IPS-15b (cell line): ENCODE data around the gene FAM53A.
"Not testable (repeated sequence)": the region's sequence is repeated elsewhere in the genome, so short reads cannot be mapped to it uniquely, and the experiment has no call there.

ENCODE experiments used
- H3K27me3 ChIP-seq: one replicate; pipeline ENCODE4 v1.6.1; 2013; ENCODE audit warnings: low read length; ENCODE audit not compliant: control insufficient read depth, insufficient read depth
- H3K36me3 ChIP-seq: one replicate; pipeline ENCODE4 v1.6.1; 2013; ENCODE audit warnings: low read length; ENCODE audit not compliant: control insufficient read depth, insufficient read depth
- H3K4me1 ChIP-seq: one replicate; pipeline ENCODE4 v1.6.1; 2013; ENCODE audit warnings: mild to moderate bottlenecking, low read length; ENCODE audit not compliant: control insufficient read depth, insufficient read depth
- H3K4me3 ChIP-seq: one replicate; pipeline ENCODE4 v1.5.1; 2013; ENCODE audit warnings: low read depth, low read length
- H3K9ac ChIP-seq: one replicate; pipeline ENCODE4 v1.6.1; 2013; ENCODE audit warnings: low read depth, mild to moderate bottlenecking, low read length
- H3K9me3 ChIP-seq: one replicate; pipeline ENCODE4 v1.6.1; 2013; ENCODE audit warnings: mild to moderate bottlenecking, low read length; ENCODE audit not compliant: control insufficient read depth, insufficient read depth

The FAM53A gene

DNA sequence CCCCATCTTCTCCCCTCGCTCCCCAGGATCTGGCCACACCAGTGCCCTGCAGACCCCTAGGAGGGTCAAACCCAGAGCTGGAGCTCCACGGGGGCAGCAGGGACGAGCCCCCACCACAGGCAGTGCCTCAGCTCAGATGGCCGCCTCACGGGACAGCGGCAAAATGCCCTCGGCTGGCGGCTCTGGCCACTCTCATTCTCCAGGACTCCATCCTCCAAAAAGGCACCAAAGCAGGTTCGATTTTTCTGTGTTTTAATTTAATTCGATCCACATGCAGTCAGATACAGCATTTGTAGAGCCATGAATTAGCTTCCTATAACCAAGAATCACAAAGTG, 8.3 kb downstream of the FAM53A start:
- Histone ChIP-seq H3K9me3 (no peaks in the 10 kb centered on the region), H3K4me1 (no peaks in the 10 kb centered on the region), H3K4me3 (no peak overlapping the region), H3K36me3 (no peaks in the 10 kb centered on the region), H3K9ac (no peak overlapping the region), H3K27me3 (no peaks in the 10 kb centered on the region)

DNA sequence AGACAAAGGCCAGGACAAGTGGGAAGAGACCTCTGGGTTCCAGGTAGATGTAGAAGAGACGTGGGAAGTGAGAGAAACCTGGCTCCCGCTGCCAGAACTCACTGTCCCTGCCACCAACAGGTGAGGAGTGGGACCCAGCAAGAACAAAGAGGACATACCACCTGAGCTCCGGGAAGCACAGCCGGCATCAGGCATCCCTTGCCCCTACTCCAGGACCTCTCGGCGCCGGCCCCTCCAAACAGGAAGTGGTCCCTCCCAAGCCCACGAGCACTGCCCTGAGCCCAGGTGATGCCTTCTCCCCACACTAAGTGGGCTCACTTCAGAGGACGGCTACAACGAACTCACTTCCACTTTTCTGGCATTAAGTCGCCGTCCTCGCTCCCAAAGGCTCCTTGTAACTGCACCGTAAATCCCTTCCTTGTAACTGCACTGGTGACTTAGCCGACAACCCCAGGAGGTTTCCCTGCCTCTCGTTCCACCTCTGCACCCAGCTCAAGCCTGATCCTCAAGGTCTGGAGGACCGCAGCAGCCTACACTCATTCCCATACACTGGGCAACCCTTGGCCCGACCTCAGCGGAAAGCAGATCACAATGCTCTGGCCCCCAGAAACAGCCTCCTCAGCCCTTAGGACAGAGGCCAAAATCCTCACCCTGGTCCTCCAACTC, 8.8 kb downstream of the FAM53A start:
- no peaks in the 10 kb centered on the region for H3K27me3 ChIP-seq
- no peaks in the 10 kb centered on the region for H3K4me1 ChIP-seq
- no peak overlapping the region for H3K4me3 ChIP-seq
- no peaks in the 10 kb centered on the region for H3K9me3 ChIP-seq
- no peaks in the 10 kb centered on the region for H3K36me3 ChIP-seq
- no peak overlapping the region for H3K9ac ChIP-seq

- Histone ChIP-seq H3K9ac (no peak overlapping the region), H3K9me3 (no peaks in the 10 kb centered on the region), H3K36me3 (no peaks in the 10 kb centered on the region), H3K4me1 (no peaks in the 10 kb centered on the region), H3K27me3 (no peaks in the 10 kb centered on the region), H3K4me3 (no peak overlapping the region)
Observed at GRCh38 chr4:1674682-1675081, 9.4 kb downstream of the FAM53A start.

- Histone ChIP-seq H3K9me3 (no peaks in the 10 kb centered on the region), H3K36me3 (no peaks in the 10 kb centered on the region), H3K4me1 (no peaks in the 10 kb centered on the region), H3K4me3 (no peak overlapping the region), H3K9ac (no peak overlapping the region), H3K27me3 (no peaks in the 10 kb centered on the region)
Observed at GRCh38 chr4:1673671-1674070, 10.4 kb downstream of the FAM53A start.

DNA sequence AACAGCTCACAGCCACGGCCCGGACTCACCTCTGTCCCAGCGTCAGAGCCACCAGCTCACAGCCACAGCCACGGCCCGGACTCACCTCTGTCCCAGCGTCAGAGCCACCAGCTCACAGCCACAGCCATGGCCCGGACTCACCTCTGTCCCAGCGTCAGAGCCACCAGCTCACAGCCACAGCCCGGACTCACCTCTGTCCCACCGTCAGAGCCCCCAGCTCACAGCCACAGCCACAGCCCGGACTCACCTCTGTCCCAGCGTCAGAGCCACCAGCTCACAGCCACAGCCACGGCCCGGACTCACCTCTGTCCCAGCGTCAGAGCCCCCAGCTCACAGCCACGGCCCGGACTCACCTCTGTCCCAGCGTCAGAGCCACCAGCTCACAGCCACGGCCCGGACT, 13.1 kb downstream of the FAM53A start:
- not testable (repeated sequence) for H3K4me1 ChIP-seq, H3K9ac ChIP-seq, H3K9me3 ChIP-seq, H3K4me3 ChIP-seq, H3K27me3 ChIP-seq, H3K36me3 ChIP-seq

DNA sequence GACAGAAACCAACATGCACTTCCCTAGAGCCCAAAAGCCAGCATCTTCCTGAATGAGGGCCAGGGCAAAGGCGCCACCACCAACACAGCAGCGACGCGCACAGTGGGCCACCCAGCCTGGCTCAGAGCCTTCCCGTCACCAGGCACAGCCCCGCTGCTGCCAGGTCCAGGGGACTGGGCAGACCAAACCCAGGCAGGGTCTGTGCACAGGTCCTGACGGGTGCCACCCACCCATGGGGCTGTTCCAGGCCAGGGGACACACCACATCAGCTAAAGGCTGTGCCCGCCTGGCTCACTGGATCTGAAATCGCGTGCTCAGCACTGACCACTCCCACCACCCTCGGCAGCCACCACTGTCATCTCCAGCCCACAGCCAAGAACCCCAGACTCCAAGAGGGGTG, 13.8 kb downstream of the FAM53A start:
- Histone ChIP-seq H3K9ac (no peak overlapping the region), H3K4me1 (no peaks in the 10 kb centered on the region), H3K4me3 (no peak overlapping the region), H3K9me3 (no peaks in the 10 kb centered on the region), H3K27me3 (no peaks in the 10 kb centered on the region), H3K36me3 (no peaks in the 10 kb centered on the region)

DNA sequence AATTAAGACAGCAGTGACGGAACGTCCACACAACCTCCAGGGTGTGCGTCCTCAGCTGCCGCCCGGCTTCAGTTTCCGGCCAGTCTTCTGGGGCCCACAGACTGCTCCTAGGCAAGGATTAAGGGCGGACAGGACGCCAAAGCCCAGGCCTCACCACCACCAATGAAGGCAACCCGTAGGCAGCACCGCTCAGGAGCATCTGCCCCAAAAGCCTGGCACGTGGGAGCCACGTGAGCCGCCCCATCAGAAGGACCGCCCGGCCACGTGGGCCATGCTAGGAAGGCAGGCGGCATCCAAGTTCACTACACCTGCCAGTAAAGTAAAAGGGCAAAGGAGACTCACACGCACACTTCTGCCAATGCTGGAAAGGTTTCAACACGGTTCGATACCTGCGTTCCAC, 14.3 kb downstream of the FAM53A start:
- H3K4me1 ChIP-seq, result no peaks in the 10 kb centered on the region
- H3K4me3 ChIP-seq, result no peak overlapping the region
- no peaks in the 10 kb centered on the region for H3K27me3 ChIP-seq
- no peaks in the 10 kb centered on the region for H3K36me3 ChIP-seq
- no peaks in the 10 kb centered on the region for H3K9me3 ChIP-seq
- H3K9ac ChIP-seq, result no peak overlapping the region

DNA sequence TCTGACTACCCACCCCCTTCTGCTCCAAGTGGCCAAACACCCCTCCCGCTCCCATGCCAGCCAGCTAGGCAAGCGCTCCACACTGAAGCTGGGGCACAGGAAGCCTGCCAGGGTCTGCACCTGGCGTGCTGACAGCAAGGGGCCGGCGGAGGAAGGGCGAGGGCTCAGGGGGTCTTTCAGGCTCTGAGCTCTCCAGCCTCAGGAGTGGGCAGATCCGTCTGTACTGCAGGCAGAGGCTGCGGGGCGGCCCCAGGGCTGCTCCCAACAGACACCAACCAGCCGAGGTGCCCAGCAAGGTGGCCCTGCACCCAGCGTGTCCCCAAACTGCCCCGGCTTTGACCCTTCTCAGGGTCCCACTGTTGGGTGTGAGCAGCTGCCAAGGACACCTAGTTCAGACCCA, 14.8 kb downstream of the FAM53A start:
- no peak overlapping the region for H3K9ac ChIP-seq
- no peaks in the 10 kb centered on the region for H3K27me3 ChIP-seq
- no peaks in the 10 kb centered on the region for H3K4me1 ChIP-seq
- no peaks in the 10 kb centered on the region for H3K9me3 ChIP-seq
- H3K36me3 ChIP-seq, result no peaks in the 10 kb centered on the region
- no peak overlapping the region for H3K4me3 ChIP-seq

DNA sequence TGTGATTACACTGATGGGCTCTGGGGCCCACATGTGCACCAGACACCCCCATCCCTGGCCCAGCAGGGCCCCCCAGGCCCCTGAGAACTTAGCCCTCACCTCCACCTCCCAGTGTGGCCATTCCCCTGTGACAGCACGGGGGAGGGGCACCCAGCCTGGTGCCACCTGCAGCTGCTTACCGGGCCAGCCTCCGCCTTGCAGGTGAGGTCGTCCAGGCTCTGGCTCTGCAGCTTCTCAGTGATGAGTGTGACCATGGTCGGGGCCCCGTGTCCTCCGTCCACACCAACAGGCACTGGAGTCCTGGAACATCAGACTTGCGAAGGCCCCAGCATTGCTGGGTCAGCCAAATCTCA, 15.6 kb downstream of the FAM53A start:
- H3K4me3 ChIP-seq, result no peak overlapping the region
- no peaks in the 10 kb centered on the region for H3K9me3 ChIP-seq
- no peak overlapping the region for H3K9ac ChIP-seq
- no peaks in the 10 kb centered on the region for H3K27me3 ChIP-seq
- no peaks in the 10 kb centered on the region for H3K4me1 ChIP-seq
- no peaks in the 10 kb centered on the region for H3K36me3 ChIP-seq

DNA sequence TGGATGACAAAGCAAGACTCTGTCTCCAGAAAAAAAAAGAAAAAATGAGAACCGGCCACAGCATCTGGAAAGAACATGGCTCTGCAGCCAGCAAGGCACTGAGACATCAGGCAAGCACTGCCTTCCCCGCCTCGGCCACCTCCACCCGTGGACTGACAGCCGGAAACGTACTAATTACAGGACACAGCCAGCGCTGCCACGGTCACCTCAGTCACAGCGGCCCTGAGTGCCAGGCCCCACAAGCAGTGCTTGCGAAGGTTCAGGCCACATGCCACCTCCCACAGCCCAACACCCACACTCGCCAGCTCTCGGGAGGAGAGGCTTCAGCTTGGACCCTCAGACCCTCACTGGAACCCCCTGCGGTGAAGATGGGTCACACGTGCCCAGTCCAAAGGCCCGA, 16.8 kb downstream of the FAM53A start:
- no peak overlapping the region for H3K9ac ChIP-seq
- no peak overlapping the region for H3K4me3 ChIP-seq
- no peaks in the 10 kb centered on the region for H3K27me3 ChIP-seq
- H3K9me3 ChIP-seq, result no peaks in the 10 kb centered on the region
- H3K4me1 ChIP-seq, result no peaks in the 10 kb centered on the region
- H3K36me3 ChIP-seq, result no peaks in the 10 kb centered on the region

DNA sequence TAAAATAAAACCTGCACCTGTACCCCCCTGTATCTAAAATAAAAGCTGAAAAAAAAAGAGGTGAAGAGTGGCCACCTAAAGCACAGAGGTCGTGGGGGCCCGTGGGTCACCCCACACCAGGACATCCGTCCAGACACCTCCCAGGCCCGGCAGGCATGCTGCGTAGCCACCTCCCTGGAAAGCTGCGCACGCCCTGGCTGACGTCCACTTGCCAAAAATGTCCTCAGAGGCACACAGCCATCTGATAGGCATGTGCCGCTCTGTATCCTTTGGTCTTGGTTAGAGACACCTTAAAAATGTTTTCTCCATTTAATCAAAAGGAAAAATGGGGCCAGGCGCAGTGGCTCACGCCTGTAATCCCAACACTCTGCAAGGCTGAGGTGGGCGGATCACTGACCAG, 17.7 kb downstream of the FAM53A start:
- H3K4me1 ChIP-seq, result no peaks in the 10 kb centered on the region
- H3K9me3 ChIP-seq, result no peaks in the 10 kb centered on the region
- no peaks in the 10 kb centered on the region for H3K36me3 ChIP-seq
- no peak overlapping the region for H3K9ac ChIP-seq
- H3K27me3 ChIP-seq, result no peaks in the 10 kb centered on the region
- H3K4me3 ChIP-seq, result no peak overlapping the region

- Histone ChIP-seq H3K27me3 (no peaks in the 10 kb centered on the region), H3K36me3 (no peaks in the 10 kb centered on the region), H3K9me3 (no peaks in the 10 kb centered on the region), H3K4me1 (no peaks in the 10 kb centered on the region), H3K9ac (no peak overlapping the region), H3K4me3 (no peak overlapping the region)
Observed at GRCh38 chr4:1664141-1664540, 20.0 kb downstream of the FAM53A start.

DNA sequence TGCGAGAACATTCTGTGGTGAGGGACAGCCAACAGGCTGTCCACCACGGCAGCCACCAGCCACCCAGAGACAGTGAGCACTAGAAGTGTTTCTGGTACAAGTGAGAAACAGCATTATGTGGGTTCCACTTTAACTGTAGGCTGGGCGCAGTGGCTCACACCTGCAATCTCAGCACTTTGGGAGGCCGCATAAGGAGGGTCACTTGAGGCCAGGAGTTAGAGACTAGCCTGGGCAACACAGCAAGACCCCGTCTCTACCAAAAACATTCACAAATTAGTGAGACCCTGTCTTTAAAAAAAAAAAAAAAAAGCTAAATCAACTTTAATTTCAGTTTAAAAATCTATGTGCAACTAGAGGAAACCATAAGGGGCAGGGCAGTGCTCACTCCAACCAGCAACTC, 20.6 kb downstream of the FAM53A start:
- H3K4me3 ChIP-seq, result no peak overlapping the region
- no peaks in the 10 kb centered on the region for H3K4me1 ChIP-seq
- H3K9ac ChIP-seq, result no peak overlapping the region
- H3K27me3 ChIP-seq, result no peaks in the 10 kb centered on the region
- H3K9me3 ChIP-seq, result no peaks in the 10 kb centered on the region
- H3K36me3 ChIP-seq, result no peaks in the 10 kb centered on the region
